GM12878 (cell line): ENCODE data around the gene TCF4. TPM values are rescaled to one million over a fixed set of nuclear protein-coding genes. Genes with fewer than 3 reads are reported as not detected.

Experiments
- ATAC-seq: fragments of 200-7000 bp; cut with Tn5 transposase; 3 replicates; pipeline ENCODE4 v1.9.1; 2020; ENCODE audit warnings: mild to moderate bottlenecking, moderate library complexity
- BruUV-seq: library from RNA; stranded (reverse); fragments of 400-500 nt; replicated peaks from 2 replicates; lab custom pipeline; 2021; lab: Mats Ljungman, UMichigan
- CTCF ChIA-PET: fragments of 300-600 bp; sonication (Branson Sonifier 250); formaldehyde crosslinking; extraction: SDS; loops from one replicate; lab custom pipeline; 2021; ENCODE audit warnings: inconsistent platforms; lab: Yijun Ruan, JAX
- POLR2A ChIA-PET: fragments of 350-600 bp; formaldehyde crosslinking; extraction: SDS; loops from one replicate; lab custom pipeline; 2021; ENCODE audit warnings: inconsistent platforms; lab: Charles Lee
- RAD21 ChIA-PET: fragments of 300-600 bp; sonication (Branson Sonifier 250); formaldehyde crosslinking; loops from one replicate; lab custom pipeline; 2023; ENCODE audit warnings: antibody characterized with exemption; ENCODE audit not compliant: unreplicated experiment; lab: Charles Lee
- SMC1A ChIA-PET: fragments of 300-600 bp; sonication (Branson Sonifier 250); formaldehyde crosslinking; loops from one replicate; lab custom pipeline; 2023; ENCODE audit not compliant: unreplicated experiment, uncharacterized antibody; lab: Charles Lee
- DNase-seq: peaks from one replicate; pipeline ENCODE4 v3.0.0-alpha.2; 2011; ENCODE audit warnings: low read depth, low spot score
- FAIRE-seq: peaks from 3 replicates; lab custom pipeline; 2011; peaks lifted over from hg19 to GRCh38; lab: Jason Lieb, UNC
- H2AFZ ChIP-seq: 2 replicates; pipeline ENCODE4 v1.6.0; 2011; ENCODE audit warnings: low read depth, low read length, control low read depth; ENCODE audit not compliant: control insufficient read depth
- H3K27ac ChIP-seq: 2 replicates; pipeline ENCODE4 v1.5.1; 2011; ENCODE audit warnings: control low read depth; ENCODE audit not compliant: control insufficient read depth, insufficient read depth
- H3K27me3 ChIP-seq, 2 experiments: replicated peaks in 1 of 2; 2 replicates each; pipeline versions ENCODE4 v1.6.0 to v1.6.1; 2011; ENCODE audit warnings: low read length in 1 of 2; ENCODE audit not compliant: control insufficient read depth in 2 of 2, insufficient read depth in 2 of 2
- H3K36me3 ChIP-seq, 2 experiments: 2 replicates each; pipeline ENCODE4 v1.5.1; 2011; ENCODE audit warnings: low read length in 1 of 2; ENCODE audit not compliant: control insufficient read depth in 2 of 2, insufficient read depth in 2 of 2
- H3K4me1 ChIP-seq: 2 replicates; pipeline ENCODE4 v1.6.1; 2011; ENCODE audit warnings: mild to moderate bottlenecking, low read length, moderate library complexity, mixed read lengths; ENCODE audit not compliant: control insufficient read depth, insufficient read depth
- H3K4me2 ChIP-seq: 2 replicates; pipeline ENCODE4 v1.6.0; 2011; ENCODE audit warnings: control low read depth; ENCODE audit not compliant: control insufficient read depth, insufficient read depth
- H3K4me3 ChIP-seq: fragments of 200-600 bp; sonication (generic); 2 replicates; pipeline ENCODE4 v1.5.1; 2016
- H3K79me2 ChIP-seq: 2 replicates; pipeline ENCODE4 v1.6.0; 2011; ENCODE audit warnings: low read length; ENCODE audit not compliant: control insufficient read depth, insufficient read depth
- H3K9ac ChIP-seq: 2 replicates; pipeline ENCODE4 v1.8.0; 2011; ENCODE audit warnings: low read length, control low read depth, mixed read lengths; ENCODE audit not compliant: control insufficient read depth, insufficient read depth
- H3K9me3 ChIP-seq: replicated peaks from 3 replicates; pipeline ENCODE4 v1.5.1; 2011; ENCODE audit warnings: mild to moderate bottlenecking, low read length; ENCODE audit not compliant: control insufficient read depth, insufficient read depth
- H4K20me1 ChIP-seq: 2 replicates; pipeline ENCODE4 v1.6.0; 2011; ENCODE audit not compliant: control insufficient read depth, insufficient read depth
- EGR1 ChIP-seq, 2 experiments: IDR thresholded peaks; 1 replicate in 1 of 2; 2 replicates in 1 of 2; pipeline ENCODE4 v1.6.1; 2011 to 2012; ENCODE audit warnings: low read depth in 2 of 2, low read length in 2 of 2, borderline replicate concordance in 1 of 2, mild to moderate bottlenecking in 1 of 2, moderate library complexity in 1 of 2
- FOXM1 ChIP-seq: IDR thresholded peaks from 2 replicates; pipeline ENCODE4 v1.6.1; 2012; ENCODE audit warnings: low read depth, mild to moderate bottlenecking, inconsistent platforms, low read length, moderate library complexity
- IRF4 ChIP-seq: IDR thresholded peaks from 2 replicates; pipeline ENCODE4 v1.6.1; 2011; ENCODE audit warnings: low read depth, low read length
- MXI1 ChIP-seq: fragments of 150-350 bp; IDR thresholded peaks from 2 replicates; pipeline ENCODE4 v1.6.1; 2011; ENCODE audit warnings: low read depth, mild to moderate bottlenecking, inconsistent platforms, low read length, improper control_type of control experiment
- NR2C2 ChIP-seq: IDR thresholded peaks from 2 replicates; pipeline ENCODE4 v1.6.1; 2011; ENCODE audit warnings: borderline replicate concordance, low read depth; ENCODE audit not compliant: control insufficient read depth, insufficient read length
- SPI1 ChIP-seq: IDR thresholded peaks from 2 replicates; pipeline ENCODE4 v1.6.1; 2011; ENCODE audit warnings: low read depth, mild to moderate bottlenecking, low read length, moderate library complexity, borderline replicate concordance; ENCODE audit not compliant: insufficient read depth
- TBL1XR1 ChIP-seq: IDR thresholded peaks from 2 replicates; pipeline ENCODE4 v1.6.1; 2012; ENCODE audit warnings: low read depth, low read length, improper control_type of control experiment
- WGBS: methylation state at CpG from one replicate; pipeline ENCODE4 v1.1.6; 2016; ENCODE audit warnings: low lambda C conversion rate; ENCODE audit not compliant: insufficient replicate concordance, insufficient coverage; ENCODE audit errors: missing lambda C conversion rate; 5-methylcytosine and 5-hydroxymethylcytosine counted together
- in situ Hi-C: fragments of 300-500 bp; cut with MboI; formaldehyde crosslinking; loops from 9 replicates; pipeline ENCODE4 v1.14.3; 2018; ENCODE audit warnings: mixed read lengths
- intact Hi-C: fragments of 100-400 bp; cut with micrococcal nuclease; formaldehyde crosslinking; loops from one replicate; pipeline ENCODE4 v1.14.2; 2022; ENCODE audit not compliant: unreplicated experiment
- polyA plus RNA-seq, 11 experiments: library from polyadenylated mRNA; depleted of rRNA in 4 of 11; unstranded in 6 of 11; stranded (reverse) in 5 of 11; fragments of >200 nt; fragmentation: Nextera tagmentation in 4 of 11; fragmentation: Illumina TruSeq in 1 of 11; extraction: Ambion mirVana in 4 of 11; extraction: Trizol in 1 of 11; gene quantifications; 1 replicate in 1 of 11; 2 replicates in 10 of 11; pipeline versions ENCODE4 v1.2.1 to v1.2.3, GENCODE V29; 2011 to 2016; ENCODE audit warnings: inconsistent platforms in 2 of 11, missing spikeins in 2 of 11, low read depth in 1 of 11
- total RNA-seq, 4 experiments: library from RNA; depleted of rRNA in 3 of 4; stranded (reverse); fragments of >200 nt in 3 of 4; fragmentation: Illumina TruSeq in 1 of 4; extraction: Trizol in 1 of 4; gene quantifications; 2 replicates each; pipeline versions ENCODE4 v1.2.1 to v1.2.3, GENCODE V29; 2013 to 2021
- TF ChIP-seq, protein P1 (sequence below): fragments of 450-650 bp; conservative IDR thresholded peaks from 2 replicates; pipeline ENCODE4 v1.6.1; 2017; ENCODE audit warnings: mild to moderate bottlenecking, moderate library complexity
- TF ChIP-seq, protein P2 (sequence below): fragments of 450-650 bp; IDR thresholded peaks from 2 replicates; pipeline ENCODE4 v1.6.1; 2014; ENCODE audit warnings: mild to moderate bottlenecking
- TF ChIP-seq, protein P3 (sequence below): fragments of 450-650 bp; IDR thresholded peaks from 2 replicates; pipeline ENCODE4 v1.6.1; 2017; ENCODE audit warnings: mild to moderate bottlenecking
- TF ChIP-seq, protein P4 (sequence below): fragments of 450-650 bp; IDR thresholded peaks from 2 replicates; pipeline ENCODE4 v1.6.1; 2017; ENCODE audit warnings: mild to moderate bottlenecking, moderate library complexity
- TF ChIP-seq, protein P5 (sequence below), 3 experiments: IDR thresholded peaks in 2 of 3; conservative IDR thresholded peaks in 1 of 3; 2 replicates each; pipeline ENCODE4 v1.5.1; 2011; ENCODE audit warnings: low read depth in 3 of 3, low read length in 3 of 3, mild to moderate bottlenecking in 3 of 3, control low read depth in 2 of 3, moderate library complexity in 2 of 3, inconsistent platforms in 1 of 3, mixed read lengths in 1 of 3; ENCODE audit not compliant: control insufficient read depth in 2 of 3, insufficient read depth in 1 of 3; ENCODE audit errors: extremely low read depth in 1 of 3

TCF4 gene
- total and polyA plus RNA-seq, 10 of the 15 experiments (the other 5 are each of a cell fraction or from before 2014, with no cell fraction given) = 15.2 to 94.0 (median 31.5) TPM

DNA sequence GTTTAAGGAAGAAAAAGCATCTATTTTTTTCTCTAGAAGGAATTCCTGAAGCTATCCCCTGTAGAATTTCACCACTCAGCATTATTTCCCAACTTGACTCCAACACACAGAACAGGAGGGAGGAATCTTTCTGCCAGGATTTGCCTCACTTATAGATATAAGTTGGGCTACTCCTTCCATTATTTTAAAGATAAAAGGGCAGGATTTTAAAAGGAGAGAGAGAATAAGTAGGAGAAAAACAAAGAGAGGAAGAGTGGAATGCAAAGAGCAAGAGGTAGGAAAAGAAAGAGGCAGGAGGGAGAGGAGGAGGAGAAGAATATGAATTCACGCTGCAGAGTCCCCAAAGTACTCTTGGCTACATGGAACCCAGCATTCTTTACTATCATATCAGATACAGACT, 182.5 kb downstream of the TCF4 start:
- Histone ChIP-seq H3K36me3 (no peaks in the 10 kb centered on the region), H3K27me3 (no peaks in the 10 kb centered on the region; a peak in 1 of 4 replicates), H3K9ac (no peak overlapping the region), H3K9me3 (no peaks in the 10 kb centered on the region), H3K27ac (no peak overlapping the region), H3K4me2 (no peak overlapping the region), H3K4me3 (no peak overlapping the region), H3K4me1 (no peaks in the 10 kb centered on the region), H3K79me2 (no peaks in the 10 kb centered on the region), H2AFZ (no peak overlapping the region), H4K20me1 (no peaks in the 10 kb centered on the region)
- ChIA-PET SMC1A (no interaction called here), POLR2A (no interaction called here), RAD21 (no interaction called here), CTCF (interaction anchor here (2.4 kb wide), 1 partner anchor 10 kb away, joined by 10 read pairs; no protein-coding TSS in a partner anchor)
- FAIRE-seq (no peak), ATAC-seq (no peak), DNase-seq (no peak)
- intact Hi-C loops = no loop called here
- in situ Hi-C loops = loop anchor here (10.0 kb wide), 1 partner anchor 171 kb away; no protein-coding TSS in a partner anchor
- WGBS = 40% methylated on average over 1 of the region's 1 CpG
- BruUV-seq = no TSS peak
- TF ChIP-seq EGR1 (IDR thresholded peaks at IDR 0.05; ENCODE audit: borderline replicate concordance in 1 of 2, low read depth in 2 of 2, low read length in 2 of 2) = no peak
- TF ChIP-seq, protein P1, sequence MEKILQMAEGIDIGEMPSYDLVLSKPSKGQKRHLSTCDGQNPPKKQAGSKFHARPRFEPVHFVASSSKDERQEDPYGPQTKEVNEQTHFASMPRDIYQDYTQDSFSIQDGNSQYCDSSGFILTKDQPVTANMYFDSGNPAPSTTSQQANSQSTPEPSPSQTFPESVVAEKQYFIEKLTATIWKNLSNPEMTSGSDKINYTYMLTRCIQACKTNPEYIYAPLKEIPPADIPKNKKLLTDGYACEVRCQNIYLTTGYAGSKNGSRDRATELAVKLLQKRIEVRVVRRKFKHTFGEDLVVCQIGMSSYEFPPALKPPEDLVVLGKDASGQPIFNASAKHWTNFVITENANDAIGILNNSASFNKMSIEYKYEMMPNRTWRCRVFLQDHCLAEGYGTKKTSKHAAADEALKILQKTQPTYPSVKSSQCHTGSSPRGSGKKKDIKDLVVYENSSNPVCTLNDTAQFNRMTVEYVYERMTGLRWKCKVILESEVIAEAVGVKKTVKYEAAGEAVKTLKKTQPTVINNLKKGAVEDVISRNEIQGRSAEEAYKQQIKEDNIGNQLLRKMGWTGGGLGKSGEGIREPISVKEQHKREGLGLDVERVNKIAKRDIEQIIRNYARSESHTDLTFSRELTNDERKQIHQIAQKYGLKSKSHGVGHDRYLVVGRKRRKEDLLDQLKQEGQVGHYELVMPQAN = no peak
- TF ChIP-seq IRF4 = no peak
- no peak for TF ChIP-seq NR2C2
- no peak for TF ChIP-seq MXI1
- TF ChIP-seq, protein P2, sequence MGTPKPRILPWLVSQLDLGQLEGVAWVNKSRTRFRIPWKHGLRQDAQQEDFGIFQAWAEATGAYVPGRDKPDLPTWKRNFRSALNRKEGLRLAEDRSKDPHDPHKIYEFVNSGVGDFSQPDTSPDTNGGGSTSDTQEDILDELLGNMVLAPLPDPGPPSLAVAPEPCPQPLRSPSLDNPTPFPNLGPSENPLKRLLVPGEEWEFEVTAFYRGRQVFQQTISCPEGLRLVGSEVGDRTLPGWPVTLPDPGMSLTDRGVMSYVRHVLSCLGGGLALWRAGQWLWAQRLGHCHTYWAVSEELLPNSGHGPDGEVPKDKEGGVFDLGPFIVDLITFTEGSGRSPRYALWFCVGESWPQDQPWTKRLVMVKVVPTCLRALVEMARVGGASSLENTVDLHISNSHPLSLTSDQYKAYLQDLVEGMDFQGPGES = no peak
- TF ChIP-seq, protein P3, sequence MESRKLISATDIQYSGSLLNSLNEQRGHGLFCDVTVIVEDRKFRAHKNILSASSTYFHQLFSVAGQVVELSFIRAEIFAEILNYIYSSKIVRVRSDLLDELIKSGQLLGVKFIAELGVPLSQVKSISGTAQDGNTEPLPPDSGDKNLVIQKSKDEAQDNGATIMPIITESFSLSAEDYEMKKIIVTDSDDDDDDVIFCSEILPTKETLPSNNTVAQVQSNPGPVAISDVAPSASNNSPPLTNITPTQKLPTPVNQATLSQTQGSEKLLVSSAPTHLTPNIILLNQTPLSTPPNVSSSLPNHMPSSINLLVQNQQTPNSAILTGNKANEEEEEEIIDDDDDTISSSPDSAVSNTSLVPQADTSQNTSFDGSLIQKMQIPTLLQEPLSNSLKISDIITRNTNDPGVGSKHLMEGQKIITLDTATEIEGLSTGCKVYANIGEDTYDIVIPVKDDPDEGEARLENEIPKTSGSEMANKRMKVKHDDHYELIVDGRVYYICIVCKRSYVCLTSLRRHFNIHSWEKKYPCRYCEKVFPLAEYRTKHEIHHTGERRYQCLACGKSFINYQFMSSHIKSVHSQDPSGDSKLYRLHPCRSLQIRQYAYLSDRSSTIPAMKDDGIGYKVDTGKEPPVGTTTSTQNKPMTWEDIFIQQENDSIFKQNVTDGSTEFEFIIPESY = no peak
- no peak for TF ChIP-seq TBL1XR1
- TF ChIP-seq, protein P4, sequence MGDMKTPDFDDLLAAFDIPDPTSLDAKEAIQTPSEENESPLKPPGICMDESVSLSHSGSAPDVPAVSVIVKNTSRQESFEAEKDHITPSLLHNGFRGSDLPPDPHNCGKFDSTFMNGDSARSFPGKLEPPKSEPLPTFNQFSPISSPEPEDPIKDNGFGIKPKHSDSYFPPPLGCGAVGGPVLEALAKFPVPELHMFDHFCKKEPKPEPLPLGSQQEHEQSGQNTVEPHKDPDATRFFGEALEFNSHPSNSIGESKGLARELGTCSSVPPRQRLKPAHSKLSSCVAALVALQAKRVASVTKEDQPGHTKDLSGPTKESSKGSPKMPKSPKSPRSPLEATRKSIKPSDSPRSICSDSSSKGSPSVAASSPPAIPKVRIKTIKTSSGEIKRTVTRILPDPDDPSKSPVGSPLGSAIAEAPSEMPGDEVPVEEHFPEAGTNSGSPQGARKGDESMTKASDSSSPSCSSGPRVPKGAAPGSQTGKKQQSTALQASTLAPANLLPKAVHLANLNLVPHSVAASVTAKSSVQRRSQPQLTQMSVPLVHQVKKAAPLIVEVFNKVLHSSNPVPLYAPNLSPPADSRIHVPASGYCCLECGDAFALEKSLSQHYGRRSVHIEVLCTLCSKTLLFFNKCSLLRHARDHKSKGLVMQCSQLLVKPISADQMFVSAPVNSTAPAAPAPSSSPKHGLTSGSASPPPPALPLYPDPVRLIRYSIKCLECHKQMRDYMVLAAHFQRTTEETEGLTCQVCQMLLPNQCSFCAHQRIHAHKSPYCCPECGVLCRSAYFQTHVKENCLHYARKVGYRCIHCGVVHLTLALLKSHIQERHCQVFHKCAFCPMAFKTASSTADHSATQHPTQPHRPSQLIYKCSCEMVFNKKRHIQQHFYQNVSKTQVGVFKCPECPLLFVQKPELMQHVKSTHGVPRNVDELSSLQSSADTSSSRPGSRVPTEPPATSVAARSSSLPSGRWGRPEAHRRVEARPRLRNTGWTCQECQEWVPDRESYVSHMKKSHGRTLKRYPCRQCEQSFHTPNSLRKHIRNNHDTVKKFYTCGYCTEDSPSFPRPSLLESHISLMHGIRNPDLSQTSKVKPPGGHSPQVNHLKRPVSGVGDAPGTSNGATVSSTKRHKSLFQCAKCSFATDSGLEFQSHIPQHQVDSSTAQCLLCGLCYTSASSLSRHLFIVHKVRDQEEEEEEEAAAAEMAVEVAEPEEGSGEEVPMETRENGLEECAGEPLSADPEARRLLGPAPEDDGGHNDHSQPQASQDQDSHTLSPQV = no peak
- TF ChIP-seq SPI1 = no peak
- no peak for TF ChIP-seq FOXM1
- TF ChIP-seq, protein P5, sequence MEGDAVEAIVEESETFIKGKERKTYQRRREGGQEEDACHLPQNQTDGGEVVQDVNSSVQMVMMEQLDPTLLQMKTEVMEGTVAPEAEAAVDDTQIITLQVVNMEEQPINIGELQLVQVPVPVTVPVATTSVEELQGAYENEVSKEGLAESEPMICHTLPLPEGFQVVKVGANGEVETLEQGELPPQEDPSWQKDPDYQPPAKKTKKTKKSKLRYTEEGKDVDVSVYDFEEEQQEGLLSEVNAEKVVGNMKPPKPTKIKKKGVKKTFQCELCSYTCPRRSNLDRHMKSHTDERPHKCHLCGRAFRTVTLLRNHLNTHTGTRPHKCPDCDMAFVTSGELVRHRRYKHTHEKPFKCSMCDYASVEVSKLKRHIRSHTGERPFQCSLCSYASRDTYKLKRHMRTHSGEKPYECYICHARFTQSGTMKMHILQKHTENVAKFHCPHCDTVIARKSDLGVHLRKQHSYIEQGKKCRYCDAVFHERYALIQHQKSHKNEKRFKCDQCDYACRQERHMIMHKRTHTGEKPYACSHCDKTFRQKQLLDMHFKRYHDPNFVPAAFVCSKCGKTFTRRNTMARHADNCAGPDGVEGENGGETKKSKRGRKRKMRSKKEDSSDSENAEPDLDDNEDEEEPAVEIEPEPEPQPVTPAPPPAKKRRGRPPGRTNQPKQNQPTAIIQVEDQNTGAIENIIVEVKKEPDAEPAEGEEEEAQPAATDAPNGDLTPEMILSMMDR (IDR thresholded peaks at IDR 0.05 in 2 of 3, conservative IDR thresholded peaks at IDR 0.05 in 1 of 3; ENCODE audit: control insufficient read depth in 2 of 3, extremely low read depth in 1 of 3, insufficient read depth in 1 of 3, low read depth in 3 of 3, low read length in 3 of 3) = no peak
